H1 (cell line): ENCODE data around the gene FARS2. TPM values are rescaled to one million over a fixed set of nuclear protein-coding genes. Genes with fewer than 3 reads are reported as not detected.

Experiments
- CTCF ChIA-PET: fragments of 300-600 bp; sonication (Branson Sonifier 250); formaldehyde crosslinking; loops from one replicate; lab custom pipeline; 2021; ENCODE audit not compliant: partially characterized antibody; lab: Charles Lee
- POLR2A ChIA-PET: fragments of 300-600 bp; sonication (Branson Sonifier 250); formaldehyde crosslinking; loops from one replicate; lab custom pipeline; 2021; ENCODE audit warnings: inconsistent platforms; ENCODE audit not compliant: partially characterized antibody; lab: Charles Lee
- DNase-seq, 2 experiments: peaks; one replicate each; pipeline versions ENCODE4 v3.0.0 to v3.0.0-alpha.2; 2010 to 2022; ENCODE audit warnings: low spot score in 2 of 2, low read depth in 1 of 2, mixed read lengths in 1 of 2
- FAIRE-seq: peaks from 2 replicates; lab custom pipeline; 2011; peaks lifted over from hg19 to GRCh38; lab: Jason Lieb, UNC
- H2AFZ ChIP-seq: 2 replicates; pipeline ENCODE4 v1.8.1; 2012; ENCODE audit warnings: low read length, inconsistent platforms
- H2AK5ac ChIP-seq: 2 replicates; pipeline ENCODE4 v1.6.1; 2013; ENCODE audit warnings: low read depth, low read length
- H2BK120ac ChIP-seq: replicated peaks from 2 replicates; pipeline ENCODE3; 2013; ENCODE audit warnings: low read depth, low read length, inconsistent platforms
- H2BK12ac ChIP-seq: 2 replicates; pipeline ENCODE4 v1.6.1; 2013; ENCODE audit warnings: low read depth, low read length
- H2BK15ac ChIP-seq: 2 replicates; pipeline ENCODE4 v1.6.1; 2013; ENCODE audit warnings: low read length
- H2BK20ac ChIP-seq: 2 replicates; pipeline ENCODE4 v1.6.1; 2013; ENCODE audit warnings: low read length
- H2BK5ac ChIP-seq: 2 replicates; pipeline ENCODE4 v1.6.1; 2013; ENCODE audit warnings: low read depth, low read length
- H3K14ac ChIP-seq: 2 replicates; pipeline ENCODE4 v1.6.1; 2013; ENCODE audit warnings: inconsistent platforms; ENCODE audit not compliant: insufficient read length
- H3K18ac ChIP-seq: 2 replicates; pipeline ENCODE4 v1.6.1; 2013; ENCODE audit warnings: low read length; ENCODE audit errors: extremely low read depth
- H3K23ac ChIP-seq: 2 replicates; pipeline ENCODE4 v1.6.1; 2013; ENCODE audit warnings: inconsistent platforms; ENCODE audit not compliant: insufficient read length
- H3K23me2 ChIP-seq: 2 replicates; pipeline ENCODE4 v1.6.1; 2013; ENCODE audit warnings: low read depth, low read length
- H3K27ac ChIP-seq: 2 replicates; pipeline ENCODE4 v1.6.1; 2011; ENCODE audit warnings: low read depth, low read length, inconsistent platforms
- H3K27me3 ChIP-seq, 4 experiments: replicated peaks in 1 of 4; 1 replicate in 1 of 4; 2 replicates in 3 of 4; pipeline versions ENCODE4 v1.6.1 to v1.8.1; 2011 to 2013; ENCODE audit warnings: low read length in 3 of 4, mild to moderate bottlenecking in 3 of 4, inconsistent platforms in 2 of 4, mixed read lengths in 2 of 4, moderate library complexity in 1 of 4; ENCODE audit not compliant: control insufficient read depth in 3 of 4, insufficient read depth in 3 of 4; ENCODE audit errors: extremely low read depth in 1 of 4
- H3K36me3 ChIP-seq, 4 experiments: 2 replicates each; pipeline versions ENCODE4 v1.6.1 to v1.8.1; 2011 to 2013; ENCODE audit warnings: mild to moderate bottlenecking in 4 of 4, low read length in 3 of 4, moderate library complexity in 2 of 4, control low read depth in 1 of 4, inconsistent platforms in 1 of 4; ENCODE audit not compliant: insufficient read depth in 4 of 4, control insufficient read depth in 2 of 4
- H3K4ac ChIP-seq: replicated peaks from 2 replicates; pipeline ENCODE3; 2013; ENCODE audit warnings: low read length, low read depth, mixed read lengths, inconsistent platforms; ENCODE audit not compliant: insufficient read length
- H3K4me1 ChIP-seq, 4 experiments: replicated peaks in 1 of 4; 1 replicate in 1 of 4; 2 replicates in 3 of 4; pipeline versions ENCODE4 v1.6.1 to v1.8.1; 2011 to 2013; ENCODE audit warnings: low read length in 3 of 4, inconsistent platforms in 2 of 4, mixed read lengths in 1 of 4; ENCODE audit not compliant: insufficient read depth in 4 of 4, control insufficient read depth in 3 of 4
- H3K4me2 ChIP-seq, 2 experiments: 2 replicates each; pipeline versions ENCODE4 v1.6.1 to v1.8.1; 2011 to 2013; ENCODE audit warnings: low read depth in 2 of 2, low read length in 2 of 2, control low read depth in 1 of 2, inconsistent platforms in 1 of 2, mild to moderate bottlenecking in 1 of 2; ENCODE audit not compliant: insufficient read depth in 1 of 2
- H3K4me3 ChIP-seq, 4 experiments: fragments of 200-600, 300-600 bp in 1 of 4; sonication (generic), shearing (Covaris generic), sonication (Bioruptor Twin) in 1 of 4; 2 replicates each; pipeline versions ENCODE4 v1.5.1 to v1.8.1; 2011 to 2016; ENCODE audit warnings: low read length in 4 of 4, low read depth in 3 of 4, control low read depth in 2 of 4, inconsistent platforms in 2 of 4, mild to moderate bottlenecking in 2 of 4, mixed read lengths in 1 of 4, moderate library complexity in 1 of 4; ENCODE audit not compliant: insufficient read depth in 2 of 4; ENCODE audit errors: extremely low read depth in 1 of 4
- H3K56ac ChIP-seq: replicated peaks from 2 replicates; pipeline ENCODE3; 2013; ENCODE audit warnings: low read depth, mild to moderate bottlenecking, mixed read lengths, low read length, inconsistent platforms; ENCODE audit not compliant: insufficient read length
- H3K79me1 ChIP-seq: 2 replicates; pipeline ENCODE4 v1.6.1; 2013; ENCODE audit warnings: low read depth, low read length, control low read depth
- H3K79me2 ChIP-seq, 2 experiments: 2 replicates each; pipeline versions ENCODE4 v1.6.1 to v1.8.1; 2012 to 2013; ENCODE audit warnings: low read length in 2 of 2, mild to moderate bottlenecking in 2 of 2, inconsistent platforms in 1 of 2; ENCODE audit not compliant: insufficient read depth in 2 of 2, control insufficient read depth in 1 of 2
- H3K9ac ChIP-seq, 4 experiments: replicated peaks in 1 of 4; 1 replicate in 1 of 4; 2 replicates in 3 of 4; pipeline versions ENCODE4 v1.6.1 to v1.8.1; 2011 to 2013; ENCODE audit warnings: low read depth in 3 of 4, low read length in 3 of 4, control low read depth in 2 of 4, mild to moderate bottlenecking in 2 of 4, moderate library complexity in 2 of 4, inconsistent platforms in 1 of 4; ENCODE audit errors: extremely low read depth in 1 of 4
- H3K9me3 ChIP-seq, 2 experiments: 2 replicates each; pipeline versions ENCODE4 v1.6.1 to v1.8.1; 2012 to 2013; ENCODE audit warnings: mild to moderate bottlenecking in 2 of 2, moderate library complexity in 2 of 2, control low read depth in 1 of 2, inconsistent platforms in 1 of 2, low read depth in 1 of 2, low read length in 1 of 2, mixed read lengths in 1 of 2; ENCODE audit not compliant: insufficient read depth in 2 of 2
- H4K20me1 ChIP-seq, 2 experiments: replicated peaks in 1 of 2; 2 replicates each; pipeline versions ENCODE3 to v1.8.1; 2011 to 2013; ENCODE audit warnings: inconsistent platforms in 2 of 2, low read length in 2 of 2, mild to moderate bottlenecking in 1 of 2; ENCODE audit not compliant: insufficient read depth in 2 of 2, control insufficient read depth in 1 of 2
- H4K5ac ChIP-seq: 2 replicates; pipeline ENCODE4 v1.6.1; 2013; ENCODE audit warnings: low read length, low read depth, mixed read lengths, inconsistent platforms; ENCODE audit not compliant: insufficient read length
- H4K8ac ChIP-seq: 2 replicates; pipeline ENCODE4 v1.8.0; 2013; ENCODE audit warnings: mild to moderate bottlenecking, moderate library complexity, low read length, inconsistent platforms; ENCODE audit not compliant: insufficient read depth; ENCODE audit errors: extremely low read depth
- H4K91ac ChIP-seq: replicated peaks from 2 replicates; pipeline ENCODE3; 2013; ENCODE audit warnings: low read length, mixed read lengths, inconsistent platforms; ENCODE audit not compliant: insufficient read length
- GTF2F1 ChIP-seq: IDR thresholded peaks from 2 replicates; pipeline ENCODE4 v1.6.1; 2012; ENCODE audit warnings: low read depth, low read length, improper control_type of control experiment, borderline replicate concordance
- KDM1A ChIP-seq: fragments of 200-600, 300-600 bp; sonication (generic); IDR thresholded peaks from 2 replicates; pipeline ENCODE4 v1.7.1; 2016; ENCODE audit warnings: mild to moderate bottlenecking, low read length, borderline replicate concordance
- KDM4A ChIP-seq: IDR thresholded peaks from one replicate; pipeline ENCODE4 v1.7.1; 2012; ENCODE audit warnings: low read depth, mild to moderate bottlenecking, moderate library complexity, low read length, inconsistent platforms; ENCODE audit not compliant: severe bottlenecking
- NANOG ChIP-seq: IDR thresholded peaks from 2 replicates; pipeline ENCODE4 v1.6.1; 2011; ENCODE audit warnings: low read length, low read depth, mild to moderate bottlenecking, inconsistent platforms; ENCODE audit not compliant: insufficient read depth, poor library complexity, severe bottlenecking
- NRF1 ChIP-seq: IDR thresholded peaks from 2 replicates; pipeline ENCODE4 v1.6.1; 2011; ENCODE audit warnings: mild to moderate bottlenecking, low read depth, low read length, improper control_type of control experiment
- PHF8 ChIP-seq: fragments of 200-600 bp; sonication (generic); conservative IDR thresholded peaks from 2 replicates; pipeline ENCODE4 v1.7.1; 2012; ENCODE audit warnings: low read depth, mild to moderate bottlenecking, inconsistent platforms, low read length, moderate library complexity
- RBBP5 ChIP-seq: IDR thresholded peaks from 2 replicates; pipeline ENCODE4 v1.7.1; 2012; ENCODE audit warnings: low read depth, mild to moderate bottlenecking, inconsistent platforms, low read length, moderate library complexity, borderline replicate concordance
- SIRT6 ChIP-seq: IDR thresholded peaks from one replicate; pipeline ENCODE4 v1.7.1; 2012; ENCODE audit warnings: low read length, inconsistent platforms
- SP4 ChIP-seq: IDR thresholded peaks from 2 replicates; pipeline ENCODE4 v1.6.1; 2012; ENCODE audit warnings: low read length, inconsistent platforms
- SUZ12 ChIP-seq: fragments of 200-600 bp; sonication (generic); IDR thresholded peaks from 2 replicates; pipeline ENCODE4 v1.6.1; 2012; ENCODE audit warnings: mild to moderate bottlenecking, inconsistent platforms, low read length, moderate library complexity, mixed read lengths
- WGBS, 2 experiments: shearing (Covaris generic) in 1 of 2; methylation state at CpG; one replicate each; pipeline versions ENCODE4 v1.1.6 to v1.1.7; 2013 to 2015; ENCODE audit warnings: low lambda C conversion rate in 2 of 2, mixed read lengths in 2 of 2, inconsistent platforms in 1 of 2, low coverage in 1 of 2, missing lambda C conversion rate in 1 of 2; ENCODE audit not compliant: insufficient replicate concordance in 2 of 2, insufficient coverage in 1 of 2, insufficient read length in 1 of 2; ENCODE audit errors: extremely low coverage in 1 of 2, missing lambda C conversion rate in 1 of 2; 5-methylcytosine and 5-hydroxymethylcytosine counted together
- polyA plus RNA-seq, 7 experiments: library from polyadenylated mRNA; depleted of rRNA in 3 of 7; stranded (reverse) in 5 of 7; unstranded in 2 of 7; fragments of >200 nt in 5 of 7; fragments of 200-250 nt in 2 of 7; gene quantifications; 1 replicate in 5 of 7; 2 replicates in 1 of 7; 4 replicates in 1 of 7; pipeline versions ENCODE4 v1.2.1 to v1.2.3, GENCODE V29; 2011 to 2013; ENCODE audit warnings: missing spikeins in 2 of 7, mixed read lengths in 2 of 7
- total RNA-seq: library from RNA; stranded (reverse); fragmentation: NEBNext Ultra II Directional; extraction: Animal tissue kit (Norgen Biotek cat#: 25700); gene quantifications from 2 replicates; pipeline ENCODE4 v1.2.1, GENCODE V29; 2021
- TF ChIP-seq, protein P1 (sequence below): IDR thresholded peaks from 2 replicates; pipeline ENCODE4 v1.6.1; 2012; ENCODE audit warnings: low read length, inconsistent platforms
- TF ChIP-seq, protein P2 (sequence below): IDR thresholded peaks from 2 replicates; pipeline ENCODE4 v1.6.1; 2012; ENCODE audit warnings: inconsistent platforms

FARS2 gene
- total and polyA plus RNA-seq, 2 of the 8 experiments (the other 6 are each of a cell fraction or from before 2014, with no cell fraction given): 11.7 to 14.4 TPM

DNA sequence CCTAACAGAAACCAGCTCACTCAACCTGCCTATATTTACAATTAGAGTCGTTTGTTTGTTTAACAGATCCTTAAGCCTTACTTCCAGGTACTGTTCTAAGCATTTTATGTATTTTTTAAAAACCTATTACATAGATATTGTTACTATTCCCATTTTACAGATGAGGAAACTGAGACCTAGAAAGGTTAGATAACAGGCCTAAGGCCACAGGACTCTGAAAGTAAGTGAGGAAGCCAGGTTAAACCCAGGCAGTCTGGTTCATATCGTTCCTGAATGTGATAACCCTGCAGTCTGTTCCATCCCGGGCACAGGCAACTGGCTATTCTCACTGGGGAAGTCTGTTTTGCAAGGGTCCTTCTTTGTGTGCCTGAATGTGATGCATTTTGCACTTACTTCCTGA is 322.2 kb downstream of the FARS2 start:
- no peak overlapping the region for H3K9ac ChIP-seq
- ChIA-PET CTCF (interaction anchor here (0.6 kb wide), 3 partner anchors 33 to 344 kb away, joined by 3 to 4 read pairs (median 3); no protein-coding TSS in a partner anchor), POLR2A (interaction anchor here (1.0 kb wide), 1 partner anchor 14 kb away, joined by 3 read pairs; no protein-coding TSS in a partner anchor)
- no peak overlapping the region for H3K4ac ChIP-seq
- no peak for DNase-seq
- H3K27ac ChIP-seq: no peak overlapping the region
- H3K14ac ChIP-seq: no peak overlapping the region
- H3K4me2 ChIP-seq: no peak overlapping the region
- H4K91ac ChIP-seq: no peak overlapping the region
- no peak overlapping the region for H2AFZ ChIP-seq
- H2BK120ac ChIP-seq: no peak overlapping the region
- H4K8ac ChIP-seq: no peak overlapping the region
- no peak overlapping the region for H2AK5ac ChIP-seq
- FAIRE-seq: no peak
- no peak overlapping the region for H2BK5ac ChIP-seq
- no peak overlapping the region for H3K23ac ChIP-seq
- H3K23me2 ChIP-seq: no peaks in the 10 kb centered on the region
- no peak overlapping the region for H2BK15ac ChIP-seq
- no peak overlapping the region for H2BK12ac ChIP-seq
- no peaks in the 10 kb centered on the region for H3K9me3 ChIP-seq
- no peak overlapping the region for H2BK20ac ChIP-seq
- H3K4me3 ChIP-seq: no peak overlapping the region
- no peaks in the 10 kb centered on the region for H4K20me1 ChIP-seq
- H3K36me3 ChIP-seq: no peaks in the 10 kb centered on the region
- WGBS, 2 experiments: 61% methylated on average over 3 of the region's 3 CpGs; no CpG with 5 or more reads in 1 of the 2 experiments
- no peaks in the 10 kb centered on the region for H3K4me1 ChIP-seq
- no peaks in the 10 kb centered on the region for H3K27me3 ChIP-seq
- no peak overlapping the region for H3K56ac ChIP-seq
- no peak overlapping the region for H4K5ac ChIP-seq
- no peaks in the 10 kb centered on the region for H3K79me2 ChIP-seq
- no peaks in the 10 kb centered on the region for H3K79me1 ChIP-seq
- H3K18ac ChIP-seq: no peak overlapping the region
- no peak for TF ChIP-seq SUZ12
- no peak for TF ChIP-seq GTF2F1
- no peak for TF ChIP-seq KDM1A
- no peak for TF ChIP-seq SP4
- TF ChIP-seq, protein P1, sequence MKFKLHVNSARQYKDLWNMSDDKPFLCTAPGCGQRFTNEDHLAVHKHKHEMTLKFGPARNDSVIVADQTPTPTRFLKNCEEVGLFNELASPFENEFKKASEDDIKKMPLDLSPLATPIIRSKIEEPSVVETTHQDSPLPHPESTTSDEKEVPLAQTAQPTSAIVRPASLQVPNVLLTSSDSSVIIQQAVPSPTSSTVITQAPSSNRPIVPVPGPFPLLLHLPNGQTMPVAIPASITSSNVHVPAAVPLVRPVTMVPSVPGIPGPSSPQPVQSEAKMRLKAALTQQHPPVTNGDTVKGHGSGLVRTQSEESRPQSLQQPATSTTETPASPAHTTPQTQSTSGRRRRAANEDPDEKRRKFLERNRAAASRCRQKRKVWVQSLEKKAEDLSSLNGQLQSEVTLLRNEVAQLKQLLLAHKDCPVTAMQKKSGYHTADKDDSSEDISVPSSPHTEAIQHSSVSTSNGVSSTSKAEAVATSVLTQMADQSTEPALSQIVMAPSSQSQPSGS: no peak
- no peak for TF ChIP-seq SIRT6
- TF ChIP-seq, protein P2, sequence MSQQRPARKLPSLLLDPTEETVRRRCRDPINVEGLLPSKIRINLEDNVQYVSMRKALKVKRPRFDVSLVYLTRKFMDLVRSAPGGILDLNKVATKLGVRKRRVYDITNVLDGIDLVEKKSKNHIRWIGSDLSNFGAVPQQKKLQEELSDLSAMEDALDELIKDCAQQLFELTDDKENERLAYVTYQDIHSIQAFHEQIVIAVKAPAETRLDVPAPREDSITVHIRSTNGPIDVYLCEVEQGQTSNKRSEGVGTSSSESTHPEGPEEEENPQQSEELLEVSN: no peak
- TF ChIP-seq KDM4A: no peak
- no peak for TF ChIP-seq NANOG
- TF ChIP-seq NRF1: no peak
- TF ChIP-seq RBBP5: no peak
- TF ChIP-seq PHF8: no peak
